ENCODE results near the gene FXYD5. TPM values are rescaled to one million over a fixed set of nuclear protein-coding genes. Genes with fewer than 3 reads are reported as not detected.

FXYD5 gene
- total RNA-seq, 1 experiment from 2014 or later, result 100 TPM

DNA sequence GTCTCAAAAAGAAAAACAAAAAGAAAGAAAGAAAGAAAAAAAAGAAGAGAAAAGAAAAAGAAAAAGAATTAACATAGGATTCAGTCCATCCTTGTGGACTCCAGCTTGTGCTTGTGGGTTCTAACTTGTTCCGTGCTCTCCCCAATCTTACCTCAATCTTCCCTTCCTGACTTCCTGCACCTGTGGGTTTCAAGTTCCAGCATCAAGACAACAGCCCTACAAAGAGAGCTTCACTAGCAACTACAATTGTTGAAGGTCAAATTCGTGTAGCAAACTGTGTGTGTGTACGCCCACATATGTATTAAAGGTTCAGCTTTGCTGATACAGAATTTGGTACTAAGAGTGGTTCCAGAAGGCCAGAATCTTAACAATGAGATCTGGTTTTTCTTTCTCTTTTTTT, 25.3 kb downstream of the FXYD5 start:
- no peak overlapping the region for H2BK12ac ChIP-seq (ENCODE audit: insufficient read length, low read depth, low read length)
- no CpG with 5 or more reads among the region's 3 CpGs for WGBS (ENCODE audit: extremely low coverage, insufficient read length, low lambda C conversion rate)
- no peaks in the 10 kb centered on the region for H3K9me3 ChIP-seq (ENCODE audit: control insufficient read depth, low read depth, low read length)
- H3T11ph ChIP-seq (ENCODE audit: low read length), result no peak overlapping the region
- H2BK20ac ChIP-seq (ENCODE audit: low read depth, low read length, poor library complexity, severe bottlenecking), result no peak overlapping the region
- H3K79me1 ChIP-seq (ENCODE audit: insufficient read depth, low read depth, low read length, poor library complexity, severe bottlenecking), result no peaks in the 10 kb centered on the region
- no peak overlapping the region for H2BK120ac ChIP-seq (ENCODE audit: low read depth, low read length, poor library complexity, severe bottlenecking)
- H3K4ac ChIP-seq (ENCODE audit: low read depth, low read length), result no peak overlapping the region
- TF ChIP-seq, protein P1, sequence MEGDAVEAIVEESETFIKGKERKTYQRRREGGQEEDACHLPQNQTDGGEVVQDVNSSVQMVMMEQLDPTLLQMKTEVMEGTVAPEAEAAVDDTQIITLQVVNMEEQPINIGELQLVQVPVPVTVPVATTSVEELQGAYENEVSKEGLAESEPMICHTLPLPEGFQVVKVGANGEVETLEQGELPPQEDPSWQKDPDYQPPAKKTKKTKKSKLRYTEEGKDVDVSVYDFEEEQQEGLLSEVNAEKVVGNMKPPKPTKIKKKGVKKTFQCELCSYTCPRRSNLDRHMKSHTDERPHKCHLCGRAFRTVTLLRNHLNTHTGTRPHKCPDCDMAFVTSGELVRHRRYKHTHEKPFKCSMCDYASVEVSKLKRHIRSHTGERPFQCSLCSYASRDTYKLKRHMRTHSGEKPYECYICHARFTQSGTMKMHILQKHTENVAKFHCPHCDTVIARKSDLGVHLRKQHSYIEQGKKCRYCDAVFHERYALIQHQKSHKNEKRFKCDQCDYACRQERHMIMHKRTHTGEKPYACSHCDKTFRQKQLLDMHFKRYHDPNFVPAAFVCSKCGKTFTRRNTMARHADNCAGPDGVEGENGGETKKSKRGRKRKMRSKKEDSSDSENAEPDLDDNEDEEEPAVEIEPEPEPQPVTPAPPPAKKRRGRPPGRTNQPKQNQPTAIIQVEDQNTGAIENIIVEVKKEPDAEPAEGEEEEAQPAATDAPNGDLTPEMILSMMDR (conservative IDR thresholded peaks at IDR 0.05), result no peak
- no peak overlapping the region for H3K4me2 ChIP-seq (ENCODE audit: insufficient read depth, insufficient read length, low read length)
- H3K27ac Mint-ChIP-seq, result no peak overlapping the region
- no peaks in the 10 kb centered on the region for H3K23me2 ChIP-seq (ENCODE audit: insufficient read length, low read depth, low read length, poor library complexity, severe bottlenecking)
- H3K9me3 Mint-ChIP-seq, result peaks cover 8 to 16% of the 10 kb centered on the region in 2 experiments
- H3K9ac ChIP-seq (ENCODE audit: extremely low read depth, insufficient read length, low read length), result no peak overlapping the region
- no peak overlapping the region for H2AK5ac ChIP-seq (ENCODE audit: insufficient read length, low read length)
- H3K14ac ChIP-seq (ENCODE audit: insufficient read depth, low read length), result no peak overlapping the region
- H4K8ac ChIP-seq (replicated peaks; ENCODE audit: insufficient read length, low read depth, low read length), result no peak overlapping the region
- no peaks in the 10 kb centered on the region for H3K4me1 ChIP-seq (ENCODE audit: insufficient read depth, low read length)
- H3K18ac ChIP-seq (ENCODE audit: insufficient read length, low read depth, low read length), result no peak overlapping the region
- H2BK5ac ChIP-seq (ENCODE audit: insufficient read length, low read length), result no peak overlapping the region
- H4K20me1 ChIP-seq (ENCODE audit: control insufficient read depth, insufficient read depth, insufficient read length), result no peaks in the 10 kb centered on the region
- no peaks in the 10 kb centered on the region for H3K79me2 ChIP-seq (ENCODE audit: insufficient read depth, low read length)
- peaks cover 6 to 8% of the 10 kb centered on the region in 2 experiments for H3K4me1 Mint-ChIP-seq
- H2BK15ac ChIP-seq (ENCODE audit: low read depth, low read length), result no peak overlapping the region
- no peak overlapping the region for H2AFZ ChIP-seq (ENCODE audit: low read length)
- no peak overlapping the region for H4K5ac ChIP-seq (ENCODE audit: insufficient read length, low read depth, low read length)
- no peaks in the 10 kb centered on the region; the same call in 1 of the 2 replicates for H3K27me3 ChIP-seq (ENCODE audit: insufficient read depth, low read length)
- peaks cover 10% of the 10 kb centered on the region for H3K27me3 Mint-ChIP-seq (ENCODE audit: low read depth)
- H3K27ac ChIP-seq (ENCODE audit: insufficient read length, low read depth, low read length), result no peak overlapping the region
- no peak overlapping the region for H3K56ac ChIP-seq (ENCODE audit: insufficient read length, low read depth, low read length)
- H4K91ac ChIP-seq (ENCODE audit: insufficient read length, low read depth, low read length), result no peak overlapping the region
- DNase-seq, result peak; percentile 1
- no peak overlapping the region for H3K23ac ChIP-seq (ENCODE audit: insufficient read length, low read depth, low read length)
- peaks cover 0 to 8% (median 3%) of the 10 kb centered on the region in 3 experiments; a peak in 3 of 7 replicates for H3K36me3 Mint-ChIP-seq (ENCODE audit: insufficient read depth in 1 of 3, low read depth in 3 of 3)
- no peak overlapping the region for H3K4me3 Mint-ChIP-seq
